Dermis microvascular lymphatic vessel endothelial cell (primary cell): ENCODE data around the gene LCLAT1. TPM values are rescaled to one million over a fixed set of nuclear protein-coding genes. Genes with fewer than 3 reads are reported as not detected.
"Not testable (repeated sequence)": the region's sequence is repeated elsewhere in the genome, so short reads cannot be mapped to it uniquely, and the experiment has no call there.

Experiments
- DNase-seq, 2 donors: peaks; one replicate each; pipeline versions ENCODE4 v3.0.0 to v3.0.0-alpha.2; 2010; ENCODE audit warnings: low read depth in 2 of 2
- total RNA-seq: library from RNA; depleted of rRNA; stranded (reverse); fragments of >200 nt; gene quantifications from 2 replicates; pipeline ENCODE4 v1.2.1, GENCODE V29; 2014

Gene LCLAT1
- total RNA-seq, 1 donor from 2014 or later, result 10.1 TPM

DNA sequence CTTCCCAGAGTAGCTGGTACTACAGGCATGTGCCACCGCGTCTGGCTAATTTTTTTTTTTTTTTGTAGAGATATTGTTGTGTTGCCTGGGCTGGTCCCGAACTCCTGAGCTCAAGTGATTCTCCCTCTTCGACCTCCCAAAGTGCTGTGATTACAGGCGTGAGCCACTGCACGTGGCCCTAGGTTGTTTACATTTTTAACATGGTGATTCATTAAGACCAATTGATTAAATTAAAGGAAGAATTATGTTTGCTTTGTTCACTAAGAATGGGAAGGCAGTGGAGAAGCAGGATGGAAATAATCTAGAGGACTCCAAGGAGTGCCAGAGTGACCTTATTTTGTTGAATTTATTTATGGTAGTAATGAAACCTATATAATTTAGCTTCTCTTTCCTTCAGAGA lies 7.5 kb downstream of the LCLAT1 start:
- DNase-seq, result no peak

DNA sequence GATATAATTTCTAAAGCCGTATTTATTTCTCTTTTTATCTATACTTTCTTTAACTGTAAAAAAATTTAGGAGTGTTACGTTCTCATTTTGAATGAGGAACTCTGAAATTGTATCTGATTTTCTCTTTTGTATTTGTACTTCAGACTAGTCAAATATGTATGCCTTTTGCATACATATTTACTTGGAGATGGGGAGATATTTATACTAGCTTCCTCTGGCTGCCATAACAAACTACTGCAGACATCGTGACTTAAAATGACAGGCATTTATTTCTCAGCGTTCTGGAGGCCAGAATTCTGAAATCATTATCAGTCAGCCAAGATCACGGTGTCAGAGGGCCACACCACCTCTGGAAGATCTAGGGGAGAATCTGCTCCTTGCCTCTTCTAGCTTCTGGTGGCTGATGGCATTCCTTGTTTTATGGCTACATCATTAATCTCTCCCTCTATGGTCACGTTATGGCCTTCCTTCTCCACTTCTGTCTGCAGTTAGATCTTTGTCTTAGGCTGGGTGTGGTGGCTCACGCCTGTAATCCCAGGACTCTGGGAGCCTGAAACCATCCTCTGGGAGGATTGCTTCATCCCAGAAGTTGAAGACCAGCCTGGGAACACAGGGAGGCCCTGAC lies 8.2 kb downstream of the LCLAT1 start:
- DNase-seq, result no peak

DNA sequence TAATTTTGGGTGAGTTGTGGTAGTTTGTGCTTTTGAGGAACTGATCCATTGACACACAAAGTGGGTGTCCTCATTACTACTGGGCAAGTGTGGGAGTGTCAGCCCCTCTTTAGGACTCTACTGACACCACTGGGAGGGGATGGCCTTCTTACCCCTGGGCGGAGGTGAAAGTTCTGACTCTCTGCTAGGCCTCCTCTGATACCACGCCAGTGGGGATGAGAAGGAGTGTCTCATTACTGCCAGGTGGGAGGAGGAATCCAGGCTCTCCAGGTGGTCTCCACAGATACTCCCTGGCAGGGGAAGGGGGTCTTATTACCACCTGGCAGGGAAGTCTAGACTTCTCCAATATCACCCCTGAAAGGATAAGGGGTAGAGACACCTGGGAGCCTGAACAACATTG lies 9.1 kb downstream of the LCLAT1 start:
- no peak for DNase-seq

GRCh38 chr2:30456579-30456978 lies 9.5 kb downstream of the LCLAT1 start:
- DNase-seq, result no peak

DNA sequence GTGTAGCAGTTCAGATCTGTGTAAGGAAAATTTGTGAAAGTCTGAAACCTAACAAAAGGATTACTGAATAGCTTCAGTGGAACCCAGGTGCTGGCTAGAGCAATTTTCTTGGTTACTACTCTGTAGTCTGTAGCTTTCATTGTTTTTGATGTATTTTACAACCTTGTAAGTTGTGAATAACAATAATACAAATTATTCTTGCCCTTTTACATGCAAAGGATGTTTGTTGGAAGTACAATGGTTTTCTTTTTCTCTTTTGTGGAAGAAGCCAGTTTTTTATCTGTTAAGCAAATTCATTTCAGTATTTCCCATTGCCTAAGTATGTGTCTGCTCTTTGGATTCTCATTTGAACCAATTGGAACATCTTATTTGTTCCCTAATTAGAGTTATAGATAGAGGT lies 10.2 kb downstream of the LCLAT1 start:
- no peak for DNase-seq

DNA sequence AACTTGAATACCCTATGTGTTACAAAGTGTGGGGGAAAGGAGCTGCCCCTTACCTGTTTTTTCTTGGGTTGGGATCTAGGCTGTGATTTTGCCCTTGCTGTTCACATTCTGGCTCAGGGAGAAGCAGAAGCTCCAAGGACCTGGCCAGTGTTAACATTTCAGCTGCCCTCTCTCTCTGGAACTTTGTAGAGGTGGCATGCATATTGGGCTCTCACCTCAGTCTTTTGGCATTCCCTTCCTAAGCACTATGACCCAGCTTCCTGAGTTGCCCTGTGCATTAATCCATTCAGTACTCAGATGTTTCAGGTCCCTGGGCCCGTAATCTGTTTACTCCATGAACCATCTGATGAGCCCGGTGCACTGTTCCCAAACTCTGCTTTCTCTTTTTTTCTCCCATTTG lies 12.1 kb downstream of the LCLAT1 start:
- no peak for DNase-seq

GRCh38 chr2:30462131-30462857 lies 15.2 kb downstream of the LCLAT1 start:
- no peak for DNase-seq

DNA sequence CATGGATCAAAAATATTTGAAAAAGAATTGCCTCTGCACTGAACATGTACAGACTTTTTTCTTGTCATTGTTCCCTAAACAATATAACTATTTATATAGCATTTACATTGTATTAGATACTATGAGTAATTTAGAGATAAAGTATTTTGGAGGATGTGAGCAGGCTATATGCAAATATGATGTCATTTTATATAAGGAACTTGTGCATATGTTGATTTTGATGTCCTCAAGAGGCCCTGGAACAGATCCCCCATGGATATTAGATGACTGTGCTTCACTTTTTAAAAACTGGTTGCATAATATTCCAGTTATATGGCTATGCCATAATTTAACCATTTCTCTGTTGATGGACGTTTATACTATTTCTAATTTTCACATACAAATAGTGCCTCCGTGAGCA lies 16.5 kb downstream of the LCLAT1 start:
- no peak for DNase-seq

GRCh38 chr2:30464544-30465170 lies 17.6 kb downstream of the LCLAT1 start:
- no peak for DNase-seq

GRCh38 chr2:30465171-30465545 lies 18.1 kb downstream of the LCLAT1 start:
- no peak for DNase-seq

- no peak for DNase-seq
These were observed 19.2 kb downstream of the LCLAT1 start for GRCh38 chr2:30466216-30466615.

DNA sequence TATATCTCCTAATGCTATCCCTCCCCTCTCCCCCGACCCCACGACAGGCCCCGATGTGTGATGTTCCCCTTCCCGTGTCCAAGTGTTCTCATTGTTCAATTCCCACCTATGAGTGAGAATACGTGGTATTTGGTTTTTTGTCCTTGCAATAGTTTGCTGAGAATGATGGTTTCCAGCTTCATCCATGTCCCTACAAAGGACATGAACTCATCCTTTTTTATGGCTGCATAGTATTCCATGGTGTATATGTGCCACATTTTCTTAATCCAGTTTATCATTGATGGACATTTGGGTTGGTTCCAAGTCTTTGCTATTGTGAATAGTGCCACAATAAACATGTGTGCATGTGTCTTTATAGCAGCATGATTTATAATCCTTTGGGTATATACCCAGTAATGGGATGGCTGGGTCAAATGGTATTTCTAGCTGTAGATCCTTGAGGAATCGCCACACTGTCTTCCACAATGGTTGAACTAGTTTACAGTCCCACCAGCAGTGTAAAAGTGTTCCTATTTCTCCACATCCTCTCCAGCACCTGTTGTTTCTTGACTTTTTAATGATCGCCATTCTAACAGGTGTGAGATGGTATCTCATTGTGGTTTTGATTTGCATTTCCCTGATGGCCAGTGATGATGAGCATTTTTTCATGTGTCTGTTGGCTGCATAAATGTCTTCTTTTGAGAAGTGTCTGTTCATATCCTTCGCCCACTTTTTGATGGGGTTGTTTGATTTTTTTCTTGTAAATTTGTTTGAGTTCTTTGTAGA lies 20.2 kb downstream of the LCLAT1 start:
- not testable (repeated sequence) for DNase-seq

- DNase-seq, result no peak
These were observed 23.4 kb downstream of the LCLAT1 start for GRCh38 chr2:30470426-30470825.

DNA sequence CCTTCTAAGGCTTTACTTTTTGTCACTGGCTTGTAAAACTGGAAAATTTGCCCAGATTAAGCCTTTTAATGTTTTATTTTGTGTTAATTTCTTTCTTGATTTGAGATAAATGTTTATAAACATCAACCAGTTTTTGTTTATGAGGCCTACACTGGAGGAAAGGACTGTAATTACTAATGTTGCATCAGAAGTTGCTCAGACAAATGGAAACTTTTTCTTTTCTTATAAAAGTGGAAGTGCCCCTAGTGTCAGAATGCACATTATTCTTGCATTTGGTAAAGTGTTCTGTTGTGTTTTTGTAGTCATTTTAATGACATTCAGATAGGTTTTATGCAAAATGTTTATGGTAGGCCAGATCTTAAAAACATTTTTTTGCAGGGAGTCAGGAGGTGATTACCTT lies 25.3 kb downstream of the LCLAT1 start:
- DNase-seq, result no peak

GRCh38 chr2:30475542-30475941 lies 28.5 kb downstream of the LCLAT1 start:
- no peak for DNase-seq

DNA sequence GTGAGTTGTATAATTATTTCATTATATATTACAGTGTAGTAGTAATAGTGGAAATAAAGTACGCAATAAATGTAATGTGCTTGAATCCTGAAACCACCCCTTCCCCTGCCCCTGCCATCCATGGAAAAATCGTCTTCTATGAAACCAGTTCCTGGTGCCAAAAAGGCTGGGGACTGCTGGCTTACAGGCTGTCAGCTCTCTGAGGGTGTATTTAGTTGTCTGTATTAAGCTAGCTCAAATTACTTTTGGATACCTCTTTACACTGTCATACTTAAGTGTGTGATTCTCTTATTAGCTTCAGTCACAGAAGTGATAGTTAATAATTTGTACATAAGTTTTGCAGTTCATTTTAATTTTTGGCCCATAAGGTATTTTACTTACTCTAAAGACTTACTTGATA lies 29.6 kb downstream of the LCLAT1 start:
- no peak for DNase-seq

DNA sequence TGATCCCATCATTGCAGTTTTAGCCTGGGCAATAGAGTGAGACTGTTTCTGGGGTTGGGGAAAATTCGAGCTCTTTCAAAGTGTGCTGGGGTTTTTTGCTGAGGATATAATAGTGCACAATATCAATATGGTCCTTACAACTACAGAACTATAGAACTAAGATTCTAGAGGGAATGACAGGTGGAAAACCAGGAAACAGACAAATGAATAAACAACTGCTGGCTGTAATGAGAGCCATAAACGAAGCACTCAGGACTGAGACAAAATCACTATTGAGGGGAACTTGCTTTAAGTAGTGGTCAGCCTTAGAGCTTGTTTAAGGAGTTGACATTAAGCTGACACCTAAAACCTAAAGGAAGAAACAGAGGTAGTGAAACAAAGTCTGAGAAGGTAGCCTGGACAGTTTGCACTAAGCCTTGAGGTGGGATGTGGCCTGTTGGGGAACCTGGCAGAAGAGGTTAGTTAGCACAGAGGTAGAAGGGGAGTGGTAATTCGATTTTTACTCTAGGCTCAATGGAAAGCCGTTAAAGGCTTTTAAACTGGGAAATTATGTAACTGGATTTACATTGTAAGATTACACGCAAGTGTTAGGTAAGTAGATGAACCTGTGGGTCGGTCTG lies 33.8 kb downstream of the LCLAT1 start:
- DNase-seq, result no peak

- DNase-seq, result no peak
These were observed 34.3 kb downstream of the LCLAT1 start for GRCh38 chr2:30481323-30481800.

DNA sequence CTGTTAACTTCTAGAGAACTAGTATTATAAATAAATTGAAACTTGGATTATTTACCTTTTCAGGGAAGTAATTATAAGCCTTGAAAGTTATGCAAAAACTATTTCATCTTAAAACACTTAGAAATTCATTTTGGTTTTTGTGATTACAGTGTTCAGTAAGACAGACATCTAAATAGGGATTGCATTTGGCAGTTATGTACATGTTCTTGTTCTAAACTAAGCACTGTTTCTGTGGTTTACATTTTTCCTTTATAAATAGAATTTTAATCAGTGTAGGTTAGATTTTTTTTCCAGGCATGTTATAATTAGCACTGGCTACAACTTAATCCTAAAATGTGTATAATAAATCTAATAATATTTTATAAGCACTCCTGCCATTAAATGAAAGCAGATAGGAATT lies 35.0 kb downstream of the LCLAT1 start:
- DNase-seq, result no peak

DNA sequence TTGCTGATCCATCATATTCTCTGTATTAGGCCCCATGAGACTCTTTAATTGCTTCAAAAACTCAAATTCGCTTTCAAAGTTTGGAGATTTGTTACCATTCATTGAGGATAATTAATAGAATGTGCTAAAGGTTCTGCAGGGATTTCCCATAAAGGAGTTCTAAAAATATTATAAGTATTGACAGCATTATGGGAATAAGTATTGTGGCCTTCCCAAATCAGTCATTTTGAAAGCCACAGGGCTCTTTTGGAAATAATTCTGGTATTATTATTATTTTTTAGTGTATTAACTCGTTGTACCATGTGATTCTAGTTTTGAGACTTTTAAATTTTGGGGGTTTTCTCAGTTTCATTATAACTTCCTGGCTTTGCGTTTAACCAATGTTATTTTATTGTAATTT lies 37.1 kb downstream of the LCLAT1 start:
- DNase-seq, result no peak

DNA sequence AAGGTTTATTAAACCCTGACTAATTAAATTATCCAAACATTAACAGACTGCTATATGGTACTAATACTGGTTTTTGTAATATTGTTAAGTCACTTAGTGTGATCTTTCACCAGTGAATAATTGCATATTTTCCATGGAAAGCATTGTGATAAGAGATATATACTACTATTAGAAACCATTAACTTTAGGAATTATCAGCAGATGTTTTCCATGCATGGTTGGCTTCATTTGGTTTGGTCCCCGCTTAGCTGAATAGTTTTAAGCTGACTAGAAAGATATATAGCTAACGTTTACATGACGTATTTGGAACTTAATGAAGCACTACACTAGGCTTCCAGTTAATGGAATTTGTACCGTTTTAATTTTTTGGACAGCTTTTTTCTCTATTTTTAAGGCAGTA lies 37.9 kb downstream of the LCLAT1 start:
- no peak for DNase-seq

DNA sequence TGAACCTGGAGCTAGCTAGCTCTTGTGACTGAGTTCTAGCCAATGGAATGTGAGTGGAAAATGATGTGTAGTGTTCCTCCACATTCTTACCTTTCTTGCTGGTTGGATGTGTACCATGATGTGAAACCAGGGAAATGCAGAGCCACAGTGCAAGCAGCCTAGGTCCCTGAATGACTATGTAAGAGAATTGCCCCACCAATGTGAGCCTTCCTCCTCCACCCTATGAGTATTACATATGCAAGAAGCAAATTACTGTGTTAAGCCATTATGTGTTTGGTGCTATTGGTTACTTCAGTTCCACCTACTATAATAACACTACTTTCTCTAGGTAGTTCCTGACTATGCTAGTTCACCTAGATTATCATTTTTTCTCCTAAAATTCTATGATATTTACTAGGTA lies 39.6 kb downstream of the LCLAT1 start:
- DNase-seq, result no peak
